Stimulated activated CD8-positive, alpha-beta memory T cell treated with anti-CD3 and anti-CD28 coated beads, Interleukin-2, amount 100 ng/mL, for 1 hour (primary cell): ENCODE results near the gene LSAMP.

Source experiments
- DNase-seq, 2 donors: peaks; one replicate each; pipeline ENCODE4 v3.0.0-alpha.2; 2020; ENCODE audit warnings: low read depth in 2 of 2

The LSAMP gene

DNA sequence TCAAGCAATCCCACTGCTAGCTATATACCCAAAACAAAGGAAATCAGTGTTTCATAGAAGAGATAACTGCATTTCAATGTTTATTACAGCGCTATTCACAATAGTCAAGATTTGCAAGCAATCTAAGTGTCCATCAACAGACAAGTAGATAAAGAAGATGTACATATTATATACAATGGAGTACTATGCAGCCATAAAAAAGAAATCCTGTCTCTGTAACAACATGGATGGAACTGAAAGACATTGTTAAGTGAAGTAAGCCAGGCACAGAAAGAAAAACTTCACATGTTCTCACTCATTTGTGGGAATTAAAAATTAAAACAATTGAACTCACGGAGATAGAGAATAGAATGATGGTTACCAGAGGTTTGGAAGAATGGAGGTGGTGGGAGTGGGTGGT lies 89.2 kb downstream of the LSAMP start:
- DNase-seq, result no peak

DNA sequence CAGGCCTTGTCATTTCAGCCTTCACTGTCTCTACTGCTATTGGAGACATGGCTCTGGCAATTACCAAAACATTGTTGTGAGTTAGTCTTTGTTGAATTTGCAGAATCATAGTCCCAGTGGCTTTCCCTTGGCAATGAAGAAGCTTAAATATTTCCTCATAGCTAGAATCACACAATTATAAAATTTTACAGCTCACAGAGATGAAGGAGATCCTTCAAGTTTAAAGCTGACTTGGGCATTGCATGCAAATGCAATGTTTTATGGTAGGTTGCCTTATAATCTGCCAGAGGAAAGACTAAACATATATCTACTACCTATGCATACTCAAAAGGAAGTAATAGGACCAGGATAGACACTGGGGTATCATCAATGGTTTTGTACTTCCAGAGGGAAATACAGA lies 90.9 kb downstream of the LSAMP start:
- DNase-seq, result no peak

DNA sequence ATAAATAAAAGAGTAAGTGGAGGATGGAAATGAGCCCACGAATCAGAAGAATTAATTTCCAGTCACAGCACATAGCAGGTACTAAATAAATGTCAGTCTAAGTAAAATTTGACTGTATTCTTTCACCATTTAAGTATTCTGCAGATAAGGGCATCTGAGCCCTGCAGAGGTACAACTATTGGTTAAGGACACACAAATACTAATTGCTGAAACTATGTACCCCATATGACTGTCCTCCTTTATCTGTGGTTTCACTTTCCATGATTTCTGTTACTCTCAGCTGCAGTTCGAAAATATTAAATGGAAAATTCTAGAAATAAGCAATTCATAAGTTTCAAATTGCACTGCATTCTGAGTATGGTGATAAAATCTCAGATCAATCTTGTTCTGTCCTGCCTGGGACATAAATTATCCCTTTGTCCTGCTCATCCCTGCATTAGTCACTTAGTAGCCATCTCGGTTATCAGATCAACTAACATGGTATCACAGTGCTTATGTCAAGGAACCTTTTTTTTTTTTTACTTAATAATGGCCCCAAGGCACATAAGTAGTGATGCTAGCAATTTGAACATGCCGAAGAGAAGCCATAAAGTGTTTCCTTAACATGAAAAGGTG lies 95.1 kb downstream of the LSAMP start:
- DNase-seq, result no peak

DNA sequence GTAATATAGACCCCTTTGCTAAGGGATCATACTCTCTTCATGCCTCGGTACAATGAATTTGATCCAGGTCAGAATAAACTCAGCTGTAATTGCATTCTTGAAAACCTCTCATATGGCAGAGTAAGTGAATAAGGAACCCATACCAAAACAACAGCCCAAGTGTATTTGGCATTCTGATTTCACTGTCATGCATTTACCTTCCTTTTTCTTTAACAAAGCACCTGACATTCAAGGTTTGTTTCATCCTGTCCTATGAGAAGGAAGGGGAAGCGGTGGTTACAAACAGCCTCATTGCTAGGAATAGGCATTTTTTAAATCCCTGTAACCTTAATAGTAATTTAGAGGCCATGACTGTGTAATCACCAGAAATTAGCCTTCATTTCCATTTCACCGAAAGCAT lies 97.1 kb downstream of the LSAMP start:
- no peak for DNase-seq

DNA sequence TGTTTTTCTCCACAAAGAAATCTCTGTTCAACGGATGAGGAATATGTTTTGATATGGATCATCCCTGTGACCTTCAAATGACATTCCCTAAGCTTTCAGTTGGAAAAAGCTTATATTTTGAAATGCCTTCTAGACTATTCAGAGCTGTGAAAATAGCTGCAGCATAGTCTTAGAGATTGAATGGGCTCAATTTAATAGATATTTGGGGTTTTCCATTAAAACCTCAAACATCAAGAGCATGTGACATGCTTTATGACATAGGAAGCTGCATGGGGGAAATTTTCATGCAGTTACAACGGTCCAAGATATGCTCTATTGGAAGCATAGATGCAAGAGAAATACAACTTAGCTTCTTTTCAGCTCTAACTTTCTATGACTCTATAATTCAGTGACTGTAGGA lies 102.8 kb downstream of the LSAMP start:
- DNase-seq, result no peak

DNA sequence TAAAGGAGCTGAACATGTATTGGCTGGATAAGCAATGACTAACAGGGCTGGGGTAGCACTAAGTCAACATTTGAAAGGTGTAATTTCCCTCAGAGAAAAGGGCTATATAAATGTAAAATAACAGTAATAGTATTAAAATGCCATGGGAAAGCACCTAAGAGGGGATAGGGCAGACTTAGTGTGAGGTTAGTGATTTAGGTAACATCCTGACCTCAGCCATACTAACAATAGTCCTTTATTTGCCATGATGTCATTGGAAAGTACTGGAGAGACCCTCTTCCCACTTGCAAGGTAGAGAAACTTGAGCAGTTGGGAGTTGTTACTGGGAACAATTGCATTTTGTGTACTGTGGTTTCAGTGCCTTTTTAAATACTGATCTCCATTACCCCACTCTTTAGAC lies 103.4 kb downstream of the LSAMP start:
- no peak for DNase-seq

DNA sequence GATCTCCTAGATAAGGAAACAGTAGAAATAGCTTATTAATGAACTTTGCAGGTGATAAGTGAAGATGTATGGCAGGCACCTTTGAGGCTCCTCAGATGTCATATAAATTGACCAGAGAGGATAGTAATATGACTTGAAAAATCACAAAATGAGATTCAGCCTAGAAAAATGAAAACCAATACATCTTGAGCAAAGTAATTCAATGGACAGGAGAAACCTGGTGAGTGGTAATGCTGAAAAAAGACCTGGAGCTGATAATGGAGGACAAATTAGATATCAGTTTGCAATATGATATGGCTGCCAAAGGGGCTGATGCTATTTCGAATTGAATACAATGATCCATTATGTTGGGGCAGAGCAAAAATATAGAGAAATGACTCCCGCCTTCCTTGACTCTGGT lies 103.9 kb downstream of the LSAMP start:
- DNase-seq, result no peak

DNA sequence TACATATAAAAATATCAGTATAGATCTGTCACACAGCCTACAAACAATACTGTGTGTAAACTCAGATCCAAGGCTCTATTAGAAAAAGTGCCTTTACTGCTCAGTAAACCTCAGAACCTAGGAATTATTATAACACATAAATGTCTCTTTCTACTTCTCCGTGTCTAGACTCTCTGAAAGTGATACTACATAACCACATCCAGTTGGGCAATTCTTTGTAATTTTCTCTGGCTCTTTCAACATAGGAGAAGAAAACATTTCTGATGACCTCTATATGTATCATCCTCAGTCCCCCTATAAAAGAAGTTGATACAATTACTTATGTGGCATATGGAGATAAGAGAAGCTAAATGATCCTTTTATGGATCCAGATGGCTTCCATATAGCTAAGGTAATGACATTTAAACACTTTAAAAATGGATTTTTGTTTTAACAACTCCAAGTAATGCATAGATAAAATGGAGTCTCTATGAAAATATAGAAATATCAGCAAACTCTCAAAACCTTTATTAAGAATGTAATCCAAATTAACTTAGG lies 104.5 kb downstream of the LSAMP start:
- no peak for DNase-seq

DNA sequence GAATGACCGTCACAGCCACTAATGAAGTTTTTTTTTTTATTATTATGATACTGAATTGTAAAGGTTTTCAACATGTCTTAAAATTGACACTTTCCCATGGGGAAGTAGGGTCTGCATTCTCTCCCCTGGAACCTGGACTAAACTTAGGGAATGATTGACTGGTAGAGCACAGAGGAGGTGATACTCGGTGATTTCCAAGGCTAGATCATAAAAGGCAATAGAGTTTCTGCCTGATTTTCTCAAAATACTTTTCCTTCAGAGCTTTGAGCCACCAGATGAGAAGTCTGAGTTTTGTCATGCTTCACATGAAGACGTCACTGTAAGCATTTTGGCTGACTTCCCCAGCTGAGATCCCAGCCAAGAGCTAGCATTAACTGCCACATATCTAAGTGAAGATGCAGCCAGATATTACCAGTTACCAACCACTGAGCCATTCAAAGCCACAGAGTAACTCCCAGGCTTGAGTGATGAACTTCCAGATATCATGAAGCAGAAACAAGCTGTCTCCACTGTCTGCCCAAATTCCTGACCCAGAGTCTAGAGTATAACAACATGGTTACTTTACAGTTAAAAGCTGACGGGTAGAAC lies 105.8 kb downstream of the LSAMP start:
- no peak for DNase-seq

DNA sequence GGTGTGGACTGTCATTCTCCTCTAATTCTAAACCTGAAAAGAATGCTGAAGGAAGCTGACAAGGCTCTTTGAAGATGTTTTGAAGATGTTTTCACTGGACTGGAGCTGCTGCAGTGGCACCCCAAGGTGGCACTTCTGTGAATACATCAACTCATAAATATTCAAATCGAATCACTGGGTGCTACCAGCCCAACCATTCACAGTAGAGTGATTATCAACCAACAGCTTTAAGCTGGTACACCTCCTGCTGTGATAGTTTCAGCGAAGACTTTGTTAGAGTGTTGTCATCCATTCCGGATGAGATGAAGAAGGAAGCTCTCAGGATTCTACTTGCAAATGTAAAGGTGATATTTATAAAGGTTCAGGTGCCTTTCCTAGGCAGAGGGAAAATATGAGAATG lies 106.6 kb downstream of the LSAMP start:
- no peak for DNase-seq

DNA sequence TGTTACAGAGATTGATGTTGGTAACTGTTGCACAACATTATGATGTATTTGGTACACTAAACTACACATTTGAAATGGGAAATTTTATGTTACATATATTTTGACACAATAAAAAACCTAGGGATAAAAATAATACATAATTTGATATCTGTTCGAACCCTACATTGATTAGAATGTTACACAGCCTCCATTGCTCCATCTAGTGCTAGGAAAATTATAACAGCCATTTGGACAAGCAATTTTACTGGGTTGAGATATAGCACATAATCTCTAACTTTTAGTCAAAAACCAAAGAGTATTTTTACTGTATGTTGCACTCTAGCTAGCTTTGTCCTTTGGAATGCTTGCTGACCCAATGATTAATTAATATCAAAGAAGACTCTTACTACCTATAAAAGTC lies 108.1 kb downstream of the LSAMP start:
- DNase-seq, result no peak

DNA sequence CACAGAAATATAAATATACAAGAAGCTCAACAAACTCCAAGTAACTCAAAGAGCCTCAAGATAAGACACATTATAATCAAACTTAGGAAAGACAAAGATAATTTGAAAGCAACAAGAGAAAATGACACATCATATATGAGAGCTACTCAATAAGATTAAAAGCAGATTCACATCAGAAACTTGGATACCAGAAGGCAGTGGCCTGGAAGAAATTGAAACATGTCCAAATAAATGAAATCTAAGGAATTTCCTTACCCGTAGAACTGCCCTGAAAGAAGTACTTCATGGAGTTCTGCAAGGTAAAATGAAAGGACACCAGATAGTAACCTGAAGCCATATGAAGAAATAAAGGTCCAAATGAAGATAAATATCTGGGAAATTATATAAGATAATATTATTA lies 113.9 kb downstream of the LSAMP start:
- no peak for DNase-seq

DNA sequence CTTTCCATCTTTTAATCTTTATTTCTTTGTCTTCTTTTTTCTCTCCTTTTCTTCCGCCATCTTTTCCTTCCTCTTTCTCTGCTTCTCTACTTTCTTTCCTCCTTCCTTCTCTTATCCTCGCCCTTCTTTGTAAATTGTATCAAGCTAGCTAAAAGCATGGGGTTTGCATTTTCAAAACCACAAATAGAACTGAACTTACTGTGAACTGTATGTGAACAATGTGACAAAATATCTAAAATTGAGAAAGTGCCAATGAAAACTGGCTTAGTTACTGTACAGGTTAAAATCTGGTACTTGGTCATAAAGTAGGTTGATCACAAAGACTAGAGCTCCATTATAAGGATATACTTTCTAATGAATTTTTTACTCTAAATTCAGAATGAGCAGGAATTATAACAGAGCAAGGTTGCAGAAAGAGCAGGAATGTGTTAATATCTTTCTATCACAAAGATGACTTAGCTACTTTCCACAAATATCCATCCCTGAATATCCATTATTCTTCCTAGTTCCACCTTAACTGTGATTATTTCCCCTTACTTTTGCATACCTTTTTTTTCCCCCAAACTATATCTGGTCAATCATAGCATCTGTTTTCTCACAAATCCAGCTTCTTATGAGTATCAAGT lies 122.4 kb downstream of the LSAMP start:
- DNase-seq, result no peak

DNA sequence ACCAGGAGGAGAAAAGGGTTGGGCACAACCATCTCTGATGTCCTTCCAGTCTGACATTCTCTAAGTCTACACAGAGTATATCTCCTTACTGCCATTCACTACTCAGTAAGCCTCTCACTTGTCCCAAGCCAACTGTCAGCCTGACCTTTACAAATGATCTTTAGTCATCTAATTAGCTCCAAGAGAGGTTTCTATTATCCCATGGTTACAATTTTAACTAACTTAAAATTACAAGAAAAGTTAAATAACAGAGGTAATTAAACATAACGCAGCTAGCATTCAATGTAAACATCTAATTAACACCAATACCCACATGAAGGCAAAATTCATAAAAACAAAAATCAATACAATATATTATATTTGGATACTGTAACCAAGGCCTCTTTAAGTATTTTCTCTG lies 126.9 kb downstream of the LSAMP start:
- no peak for DNase-seq

DNA sequence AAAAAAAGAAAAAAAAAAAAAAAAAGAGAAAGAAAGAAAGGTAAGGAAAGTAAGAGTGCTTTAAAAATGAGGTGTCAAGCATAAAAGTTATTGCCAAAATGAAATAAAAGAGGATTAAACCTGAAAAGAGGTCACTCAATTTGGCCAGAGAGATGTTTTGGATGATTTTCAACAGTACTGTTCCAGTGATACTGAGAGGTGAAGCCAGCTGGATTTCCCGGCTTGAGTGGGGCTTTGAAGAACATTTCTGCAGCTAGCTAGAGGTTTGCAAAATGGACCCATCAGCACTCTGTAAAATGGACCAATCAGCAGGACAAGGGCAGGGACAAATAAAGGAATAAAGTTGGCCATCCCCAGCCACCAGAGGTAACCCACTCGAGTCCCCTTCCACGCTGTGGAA lies 128.5 kb downstream of the LSAMP start:
- no peak for DNase-seq

DNA sequence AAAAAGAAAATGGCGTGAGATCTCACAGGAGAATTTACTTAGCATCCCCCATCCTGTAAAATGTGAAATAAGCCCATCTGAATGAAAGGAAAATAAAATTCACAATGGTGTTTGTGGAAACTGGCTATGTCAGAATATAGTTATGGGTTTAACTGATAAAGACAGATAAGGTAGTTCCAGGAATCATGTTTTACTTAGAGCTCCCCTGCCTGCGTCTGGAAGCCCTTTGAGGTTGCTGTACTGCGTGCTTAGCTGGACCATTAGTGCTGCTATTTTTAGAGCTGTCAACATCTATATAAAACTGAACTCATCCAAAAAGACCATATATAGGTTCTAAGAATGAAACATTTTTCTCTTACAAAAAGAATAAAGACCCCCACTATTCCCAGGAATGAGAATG lies 130.8 kb downstream of the LSAMP start:
- DNase-seq, result no peak

DNA sequence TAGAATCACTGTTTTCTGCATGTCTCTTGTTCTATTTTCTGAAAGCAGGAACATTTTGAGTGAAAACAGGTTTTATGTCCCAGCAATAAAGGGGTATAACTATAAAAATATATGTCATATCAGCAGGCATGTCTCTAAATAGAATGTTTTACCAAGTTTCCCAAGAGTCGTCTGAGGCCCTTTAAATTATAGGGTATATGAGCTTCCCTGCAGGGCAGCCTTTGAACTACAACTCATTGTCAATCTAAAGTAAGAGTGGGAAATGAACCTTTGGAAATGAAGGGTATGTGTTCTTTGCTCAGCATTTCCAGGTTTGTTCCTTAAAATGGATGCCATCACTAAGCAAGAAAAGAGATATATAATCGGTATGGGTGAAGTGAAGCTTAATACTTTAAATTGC lies 138.6 kb downstream of the LSAMP start:
- no peak for DNase-seq

DNA sequence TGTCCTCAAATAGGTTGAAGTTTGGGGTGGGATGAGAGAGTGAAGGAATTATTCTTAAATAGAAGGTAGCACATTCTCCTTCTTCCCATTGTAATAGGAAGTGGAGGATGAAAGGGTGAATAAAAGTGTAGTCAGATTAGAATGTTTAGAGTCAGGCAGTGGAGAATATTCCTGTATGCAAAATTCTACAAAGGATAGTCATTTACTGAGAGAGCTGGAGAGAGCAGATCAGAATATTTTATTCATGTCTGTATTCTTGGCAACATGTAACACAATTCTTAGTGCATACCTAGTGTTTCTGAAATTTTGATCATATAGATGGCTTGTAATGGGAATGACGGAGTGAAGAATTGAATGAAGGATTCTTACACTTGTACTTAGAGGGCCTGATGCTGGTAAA lies 139.1 kb downstream of the LSAMP start:
- no peak for DNase-seq

DNA sequence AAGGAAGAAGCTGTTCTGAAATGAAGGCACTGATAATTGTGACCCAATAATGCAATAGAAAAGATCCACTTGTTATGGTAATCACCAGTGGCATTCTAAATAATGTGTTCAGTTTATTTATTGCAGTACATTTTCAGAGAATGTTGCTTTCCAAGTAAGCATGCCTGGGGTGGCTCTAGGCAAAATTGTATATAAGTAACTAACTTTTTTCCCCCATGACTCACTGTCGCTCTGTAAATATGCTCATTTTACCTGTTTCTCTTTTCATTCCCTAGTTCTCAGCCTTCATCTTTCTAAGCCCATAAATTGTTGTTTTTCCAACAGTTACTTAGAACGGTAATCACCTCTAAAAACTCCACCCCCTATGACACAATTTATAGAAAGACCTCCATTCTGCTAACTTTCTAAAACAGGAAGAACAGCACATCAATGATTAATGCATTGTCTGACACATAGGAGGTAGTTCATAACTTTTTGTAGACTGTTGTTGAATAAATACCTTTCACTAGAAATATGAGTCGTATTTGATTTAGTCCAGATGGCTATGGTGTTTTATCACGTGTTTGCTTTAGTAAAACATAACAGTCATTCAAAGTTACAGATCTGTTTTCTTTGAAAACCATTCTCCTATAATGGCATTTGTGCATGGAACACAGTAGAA lies 143.1 kb downstream of the LSAMP start:
- no peak for DNase-seq

DNA sequence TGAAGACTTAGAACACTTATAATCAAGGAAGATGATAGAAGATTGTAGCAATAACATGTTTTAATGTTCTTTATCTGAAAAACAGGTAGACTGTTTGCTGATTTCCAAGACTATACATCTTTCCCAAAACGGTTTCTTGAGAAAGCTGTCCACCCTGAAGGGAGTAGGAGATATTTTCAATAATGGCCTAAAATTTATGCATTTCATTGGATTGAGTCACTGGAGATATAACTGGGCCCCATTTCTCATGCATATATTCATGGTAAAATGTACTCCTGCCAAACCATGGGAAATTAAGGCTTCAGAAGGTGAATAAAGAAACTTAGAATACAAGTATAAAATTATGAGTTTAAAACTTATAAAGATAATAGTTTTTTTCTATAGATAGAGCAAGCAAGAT lies 143.9 kb downstream of the LSAMP start:
- no peak for DNase-seq

DNA sequence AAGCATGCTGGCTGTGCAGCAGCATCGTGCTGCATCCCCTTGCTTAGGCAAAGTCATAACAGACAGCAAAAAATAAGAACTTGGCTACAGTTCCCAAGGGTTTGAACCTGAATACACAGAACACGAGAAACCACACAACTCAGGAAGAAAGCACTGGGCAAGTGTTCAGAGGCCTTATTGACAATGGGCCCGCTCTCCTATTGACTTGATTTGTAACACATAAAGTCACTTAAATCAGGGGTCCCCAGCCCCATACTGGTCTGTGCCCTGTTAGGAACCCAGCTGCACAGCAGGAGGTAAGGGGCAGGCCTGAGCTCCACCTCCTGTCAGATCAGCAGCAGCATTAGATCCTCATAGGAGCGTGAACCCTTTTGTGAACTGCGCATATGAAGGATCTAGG lies 145.1 kb downstream of the LSAMP start:
- no peak for DNase-seq

DNA sequence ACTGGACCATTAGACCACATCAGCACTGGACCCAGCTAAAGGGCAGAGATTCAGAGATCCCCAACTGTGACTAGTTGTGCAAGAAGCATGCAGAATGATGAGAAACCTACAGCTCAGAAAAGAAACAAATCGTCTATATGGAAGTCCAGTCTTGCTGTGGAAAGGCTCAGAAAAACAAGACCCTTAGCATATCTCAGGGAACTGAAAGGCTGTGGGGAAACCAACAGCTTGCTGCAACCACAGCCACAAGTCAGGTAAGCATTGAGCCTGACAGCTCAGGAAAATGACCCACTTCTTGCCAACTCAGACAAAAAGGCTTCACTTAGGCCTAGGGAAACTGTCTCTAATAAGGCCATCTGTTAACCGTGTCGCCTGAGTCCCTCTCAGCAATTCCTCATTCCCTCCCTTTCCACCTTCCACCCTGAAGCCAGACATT lies 145.6 kb downstream of the LSAMP start:
- no peak for DNase-seq

DNA sequence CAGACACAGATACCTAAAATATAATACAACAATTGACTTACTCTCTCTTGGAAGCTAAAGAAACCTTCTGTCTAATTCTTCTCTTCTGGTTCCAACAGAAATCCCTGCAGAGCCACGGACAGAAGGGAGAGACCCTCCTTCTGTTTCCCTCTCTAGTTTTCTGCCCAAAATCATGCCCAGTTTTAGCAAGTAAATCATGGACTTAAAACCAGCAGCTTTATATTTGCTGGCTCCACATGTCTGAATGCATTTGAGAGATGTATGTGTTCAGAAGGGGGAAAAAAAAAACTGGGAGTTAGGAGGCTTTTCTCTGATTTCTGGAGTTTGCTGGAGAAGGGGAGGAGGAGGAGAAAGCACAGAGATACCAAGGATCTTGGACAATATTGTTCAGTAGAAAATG lies 147.1 kb downstream of the LSAMP start:
- DNase-seq, result no peak
